Measurements from ENCODE around the gene RASSF6.
"Not testable (repeated sequence)": the region's sequence is repeated elsewhere in the genome, so short reads cannot be mapped to it uniquely, and the experiment has no call there.

The RASSF6 gene

GRCh38 chr4:73620115-73620792 lies at the start of gene RASSF6:
TSS of gene RASSF6 (minus strand) at chr4:73620436. CDS start at chr4:73611795, 8,641 bp downstream.
- H2AFZ ChIP-seq (ENCODE audit: low read depth, low read length): no peak within 1 kb of the TSS
- peaks cover 4% of the 10 kb centered on the region for H3K27me3 ChIP-seq (ENCODE audit: insufficient read depth, low read length)
- H3K36me3 ChIP-seq (ENCODE audit: insufficient read depth, low read length): no peaks in the 10 kb centered on the region
- H3K4me1 ChIP-seq (ENCODE audit: insufficient read depth, low read length): peaks cover 2% of the 10 kb centered on the region
- H3K4me3 ChIP-seq (ENCODE audit: low read length): no peak within 1 kb of the TSS
- no peaks in the 10 kb centered on the region for H3K9me3 ChIP-seq (ENCODE audit: low read length)

- Histone ChIP-seq H2AFZ (ENCODE audit: low read depth, low read length) (no peak overlapping the region), H3K27me3 (ENCODE audit: insufficient read depth, low read length) (no peaks in the 10 kb centered on the region), H3K4me3 (ENCODE audit: low read length) (no peak overlapping the region), H3K36me3 (ENCODE audit: insufficient read depth, low read length) (no peaks in the 10 kb centered on the region), H3K4me1 (ENCODE audit: insufficient read depth, low read length) (peaks cover 3% of the 10 kb centered on the region), H3K9me3 (ENCODE audit: low read length) (no peaks in the 10 kb centered on the region)
Measured at GRCh38 chr4:73669410-73670183, 49.4 kb upstream of the RASSF6 start.

- no peaks in the 10 kb centered on the region for H3K27me3 ChIP-seq (ENCODE audit: insufficient read depth, low read length)
Measured at GRCh38 chr4:73668782-73669201, 48.6 kb upstream of the RASSF6 start.

GRCh38 chr4:73665924-73666323 lies 45.7 kb upstream of the RASSF6 start:
- not testable (repeated sequence) for H3K4me1 ChIP-seq (ENCODE audit: insufficient read depth, low read length); H2AFZ ChIP-seq (ENCODE audit: low read depth, low read length); H3K4me3 ChIP-seq (ENCODE audit: low read length); H3K27me3 ChIP-seq (ENCODE audit: insufficient read depth, low read length); H3K36me3 ChIP-seq (ENCODE audit: insufficient read depth, low read length); H3K9me3 ChIP-seq (ENCODE audit: low read length)

More at GRCh38 chr4:73668782-73669201, 48.6 kb upstream of the RASSF6 start:
- Histone ChIP-seq H3K9me3 (ENCODE audit: low read length) (no peaks in the 10 kb centered on the region), H2AFZ (ENCODE audit: low read depth, low read length) (no peak overlapping the region), H3K36me3 (ENCODE audit: insufficient read depth, low read length) (no peaks in the 10 kb centered on the region), H3K4me3 (ENCODE audit: low read length) (no peak overlapping the region), H3K4me1 (ENCODE audit: insufficient read depth, low read length) (peaks cover 3% of the 10 kb centered on the region)

- Histone ChIP-seq H3K4me1 (ENCODE audit: insufficient read depth, low read length) (peaks cover 3% of the 10 kb centered on the region), H3K36me3 (ENCODE audit: insufficient read depth, low read length) (no peaks in the 10 kb centered on the region), H3K4me3 (ENCODE audit: low read length) (no peak overlapping the region)
Measured at GRCh38 chr4:73664470-73664869, 44.2 kb upstream of the RASSF6 start.

GRCh38 chr4:73663576-73663975 lies 43.3 kb upstream of the RASSF6 start:
- H3K36me3 ChIP-seq (ENCODE audit: insufficient read depth, low read length): no peaks in the 10 kb centered on the region

More at GRCh38 chr4:73664470-73664869, 44.2 kb upstream of the RASSF6 start:
- Histone ChIP-seq H3K27me3 (ENCODE audit: insufficient read depth, low read length) (no peaks in the 10 kb centered on the region), H2AFZ (ENCODE audit: low read depth, low read length) (no peak overlapping the region), H3K9me3 (ENCODE audit: low read length) (no peaks in the 10 kb centered on the region)

GRCh38 chr4:73662709-73663546 lies 42.7 kb upstream of the RASSF6 start:
- Histone ChIP-seq H3K4me1 (ENCODE audit: insufficient read depth, low read length) (peaks cover 6% of the 10 kb centered on the region), H3K36me3 (ENCODE audit: insufficient read depth, low read length) (no peaks in the 10 kb centered on the region), H3K4me3 (ENCODE audit: low read length) (no peak overlapping the region), H3K27me3 (ENCODE audit: insufficient read depth, low read length) (no peaks in the 10 kb centered on the region), H3K9me3 (ENCODE audit: low read length) (no peaks in the 10 kb centered on the region), H2AFZ (ENCODE audit: low read depth, low read length) (no peak overlapping the region)

More at GRCh38 chr4:73663576-73663975, 43.3 kb upstream of the RASSF6 start:
- no peak overlapping the region for H2AFZ ChIP-seq (ENCODE audit: low read depth, low read length)
- no peaks in the 10 kb centered on the region for H3K9me3 ChIP-seq (ENCODE audit: low read length)
- no peaks in the 10 kb centered on the region for H3K27me3 ChIP-seq (ENCODE audit: insufficient read depth, low read length)
- H3K4me1 ChIP-seq (ENCODE audit: insufficient read depth, low read length): peaks cover 6% of the 10 kb centered on the region
- no peak overlapping the region for H3K4me3 ChIP-seq (ENCODE audit: low read length)

GRCh38 chr4:73661646-73662119 lies 41.4 kb upstream of the RASSF6 start:
- Histone ChIP-seq H3K27me3 (ENCODE audit: insufficient read depth, low read length) (no peaks in the 10 kb centered on the region), H3K9me3 (ENCODE audit: low read length) (no peaks in the 10 kb centered on the region), H3K4me3 (ENCODE audit: low read length) (no peak overlapping the region), H3K4me1 (ENCODE audit: insufficient read depth, low read length) (peaks cover 3% of the 10 kb centered on the region), H2AFZ (ENCODE audit: low read depth, low read length) (no peak overlapping the region), H3K36me3 (ENCODE audit: insufficient read depth, low read length) (no peaks in the 10 kb centered on the region)

- peaks cover 3% of the 10 kb centered on the region for H3K4me1 ChIP-seq (ENCODE audit: insufficient read depth, low read length)
- no peaks in the 10 kb centered on the region for H3K36me3 ChIP-seq (ENCODE audit: insufficient read depth, low read length)
- H2AFZ ChIP-seq (ENCODE audit: low read depth, low read length): no peak overlapping the region
- H3K9me3 ChIP-seq (ENCODE audit: low read length): no peaks in the 10 kb centered on the region
- no peak overlapping the region for H3K4me3 ChIP-seq (ENCODE audit: low read length)
- H3K27me3 ChIP-seq (ENCODE audit: insufficient read depth, low read length): no peaks in the 10 kb centered on the region
Measured at GRCh38 chr4:73660808-73661207, 40.6 kb upstream of the RASSF6 start.

- Histone ChIP-seq H3K4me3 (ENCODE audit: low read length) (no peak overlapping the region), H3K9me3 (ENCODE audit: low read length) (no peaks in the 10 kb centered on the region), H3K36me3 (ENCODE audit: insufficient read depth, low read length) (no peaks in the 10 kb centered on the region), H2AFZ (ENCODE audit: low read depth, low read length) (no peak overlapping the region), H3K4me1 (ENCODE audit: insufficient read depth, low read length) (no peaks in the 10 kb centered on the region), H3K27me3 (ENCODE audit: insufficient read depth, low read length) (peaks cover 5% of the 10 kb centered on the region)
Measured at GRCh38 chr4:73653695-73654106, 33.5 kb upstream of the RASSF6 start.

GRCh38 chr4:73650250-73650649 lies 30.0 kb upstream of the RASSF6 start:
- Histone ChIP-seq H3K27me3 (ENCODE audit: insufficient read depth, low read length) (peaks cover 5% of the 10 kb centered on the region), H3K4me1 (ENCODE audit: insufficient read depth, low read length) (no peaks in the 10 kb centered on the region), H3K4me3 (ENCODE audit: low read length) (no peak overlapping the region), H2AFZ (ENCODE audit: low read depth, low read length) (no peak overlapping the region), H3K36me3 (ENCODE audit: insufficient read depth, low read length) (no peaks in the 10 kb centered on the region), H3K9me3 (ENCODE audit: low read length) (no peaks in the 10 kb centered on the region)

- Histone ChIP-seq H3K27me3 (ENCODE audit: insufficient read depth, low read length) (peaks cover 5% of the 10 kb centered on the region), H3K36me3 (ENCODE audit: insufficient read depth, low read length) (no peaks in the 10 kb centered on the region), H2AFZ (ENCODE audit: low read depth, low read length) (no peak overlapping the region), H3K4me1 (ENCODE audit: insufficient read depth, low read length) (no peaks in the 10 kb centered on the region), H3K4me3 (ENCODE audit: low read length) (no peak overlapping the region), H3K9me3 (ENCODE audit: low read length) (no peaks in the 10 kb centered on the region)
Measured at GRCh38 chr4:73648478-73648877, 28.2 kb upstream of the RASSF6 start.

- no peaks in the 10 kb centered on the region for H3K4me1 ChIP-seq (ENCODE audit: insufficient read depth, low read length)
- H3K27me3 ChIP-seq (ENCODE audit: insufficient read depth, low read length): no peaks in the 10 kb centered on the region
- no peak overlapping the region for H3K4me3 ChIP-seq (ENCODE audit: low read length)
- no peak overlapping the region for H2AFZ ChIP-seq (ENCODE audit: low read depth, low read length)
- H3K36me3 ChIP-seq (ENCODE audit: insufficient read depth, low read length): no peaks in the 10 kb centered on the region
- H3K9me3 ChIP-seq (ENCODE audit: low read length): no peaks in the 10 kb centered on the region
Measured at GRCh38 chr4:73646117-73646516, 25.9 kb upstream of the RASSF6 start.
